Ishikawa (cell line): ENCODE results near the gene TMEM117.

Experiments used
- CEBPB ChIP-seq: IDR thresholded peaks from 2 replicates; pipeline ENCODE4 v1.6.1; 2012
- EGR1 ChIP-seq: IDR thresholded peaks from 2 replicates; pipeline ENCODE4 v1.6.1; 2012
- EP300 ChIP-seq: IDR thresholded peaks from 2 replicates; pipeline ENCODE4 v1.6.1; 2012; ENCODE audit warnings: borderline replicate concordance
- FOXM1 ChIP-seq: IDR thresholded peaks from 2 replicates; pipeline ENCODE4 v1.6.1; 2012; ENCODE audit warnings: low read depth, borderline replicate concordance
- MAX ChIP-seq: IDR thresholded peaks from 2 replicates; pipeline ENCODE4 v1.6.1; 2012
- NFIC ChIP-seq: IDR thresholded peaks from 2 replicates; pipeline ENCODE4 v1.6.1; 2012
- RAD21 ChIP-seq: IDR thresholded peaks from 2 replicates; pipeline ENCODE4 v1.6.1; 2012; ENCODE audit warnings: low read depth
- TAF1 ChIP-seq: IDR thresholded peaks from 2 replicates; pipeline ENCODE4 v1.6.1; 2012; ENCODE audit warnings: low read depth, mild to moderate bottlenecking
- YY1 ChIP-seq: IDR thresholded peaks from 2 replicates; pipeline ENCODE4 v1.6.1; 2012; ENCODE audit warnings: low read depth
- TF ChIP-seq, protein P1 (sequence below): IDR thresholded peaks from 2 replicates; pipeline ENCODE4 v1.6.1; 2012; ENCODE audit warnings: low read depth, mild to moderate bottlenecking
- TF ChIP-seq, protein P2 (sequence below): IDR thresholded peaks from 2 replicates; pipeline ENCODE4 v1.6.1; 2012

DNA sequence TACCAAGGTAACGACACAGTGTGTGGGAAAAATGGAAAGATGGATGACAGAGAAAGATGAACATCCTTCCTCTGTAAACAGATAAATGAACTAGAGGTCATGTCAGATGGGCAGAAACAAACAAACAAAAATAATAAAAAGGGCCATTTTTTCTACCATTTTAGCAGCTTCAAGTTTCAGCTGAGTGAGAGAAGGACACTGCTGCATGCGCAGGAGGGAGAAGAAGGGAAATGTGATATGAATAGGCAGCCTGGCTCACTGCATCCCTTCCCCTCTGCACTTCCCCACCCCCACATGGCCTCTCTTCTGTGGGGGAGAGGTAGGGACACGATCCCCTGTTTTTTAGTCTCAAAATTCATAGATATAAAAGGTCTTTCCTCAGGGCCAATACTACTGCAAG lies 548.3 kb downstream of the TMEM117 start:
- TF ChIP-seq, protein P1, sequence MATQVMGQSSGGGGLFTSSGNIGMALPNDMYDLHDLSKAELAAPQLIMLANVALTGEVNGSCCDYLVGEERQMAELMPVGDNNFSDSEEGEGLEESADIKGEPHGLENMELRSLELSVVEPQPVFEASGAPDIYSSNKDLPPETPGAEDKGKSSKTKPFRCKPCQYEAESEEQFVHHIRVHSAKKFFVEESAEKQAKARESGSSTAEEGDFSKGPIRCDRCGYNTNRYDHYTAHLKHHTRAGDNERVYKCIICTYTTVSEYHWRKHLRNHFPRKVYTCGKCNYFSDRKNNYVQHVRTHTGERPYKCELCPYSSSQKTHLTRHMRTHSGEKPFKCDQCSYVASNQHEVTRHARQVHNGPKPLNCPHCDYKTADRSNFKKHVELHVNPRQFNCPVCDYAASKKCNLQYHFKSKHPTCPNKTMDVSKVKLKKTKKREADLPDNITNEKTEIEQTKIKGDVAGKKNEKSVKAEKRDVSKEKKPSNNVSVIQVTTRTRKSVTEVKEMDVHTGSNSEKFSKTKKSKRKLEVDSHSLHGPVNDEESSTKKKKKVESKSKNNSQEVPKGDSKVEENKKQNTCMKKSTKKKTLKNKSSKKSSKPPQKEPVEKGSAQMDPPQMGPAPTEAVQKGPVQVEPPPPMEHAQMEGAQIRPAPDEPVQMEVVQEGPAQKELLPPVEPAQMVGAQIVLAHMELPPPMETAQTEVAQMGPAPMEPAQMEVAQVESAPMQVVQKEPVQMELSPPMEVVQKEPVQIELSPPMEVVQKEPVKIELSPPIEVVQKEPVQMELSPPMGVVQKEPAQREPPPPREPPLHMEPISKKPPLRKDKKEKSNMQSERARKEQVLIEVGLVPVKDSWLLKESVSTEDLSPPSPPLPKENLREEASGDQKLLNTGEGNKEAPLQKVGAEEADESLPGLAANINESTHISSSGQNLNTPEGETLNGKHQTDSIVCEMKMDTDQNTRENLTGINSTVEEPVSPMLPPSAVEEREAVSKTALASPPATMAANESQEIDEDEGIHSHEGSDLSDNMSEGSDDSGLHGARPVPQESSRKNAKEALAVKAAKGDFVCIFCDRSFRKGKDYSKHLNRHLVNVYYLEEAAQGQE = no peak
- TF ChIP-seq YY1 (no peak), TAF1 (no peak), MAX (no peak), NFIC (no peak), CEBPB (no peak), RAD21 (no peak), EGR1 (no peak), EP300 (no peak), FOXM1 (no peak)
- TF ChIP-seq, protein P2, sequence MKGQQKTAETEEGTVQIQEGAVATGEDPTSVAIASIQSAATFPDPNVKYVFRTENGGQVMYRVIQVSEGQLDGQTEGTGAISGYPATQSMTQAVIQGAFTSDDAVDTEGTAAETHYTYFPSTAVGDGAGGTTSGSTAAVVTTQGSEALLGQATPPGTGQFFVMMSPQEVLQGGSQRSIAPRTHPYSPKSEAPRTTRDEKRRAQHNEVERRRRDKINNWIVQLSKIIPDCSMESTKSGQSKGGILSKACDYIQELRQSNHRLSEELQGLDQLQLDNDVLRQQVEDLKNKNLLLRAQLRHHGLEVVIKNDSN = no peak
